SK-N-SH treated with all-trans-retinoic acid at 6 μM for 48 hours (cell line): ENCODE data around the gene PRAMEF17.
"Not testable (repeated sequence)": the region's sequence is repeated elsewhere in the genome, so short reads cannot be mapped to it uniquely, and the experiment has no call there.

Experiments used
- BACH2 ChIP-seq: fragments of 250-450 bp; sonication (Bioruptor Pico); IDR thresholded peaks from 2 replicates; pipeline ENCODE4 v1.9.0; 2021; ENCODE audit warnings: mild to moderate bottlenecking, borderline replicate concordance
- ZC3H10 ChIP-seq: fragments of 250-450 bp; sonication (Bioruptor Pico); IDR thresholded peaks from 2 replicates; pipeline ENCODE4 v1.5.1; 2021; ENCODE audit warnings: mild to moderate bottlenecking, moderate library complexity
- ZFP3 ChIP-seq: fragments of 250-450 bp; sonication (Bioruptor Pico); IDR thresholded peaks from 2 replicates; pipeline ENCODE4 v1.5.0; 2020; ENCODE audit warnings: mild to moderate bottlenecking, moderate library complexity
- ZFP30 ChIP-seq: fragments of 450-650 bp; formaldehyde crosslinking; IDR thresholded peaks from 2 replicates; pipeline ENCODE4 v1.5.0; 2022; ENCODE audit warnings: mild to moderate bottlenecking, moderate library complexity
- ZNF8 ChIP-seq: fragments of 450-650 bp; formaldehyde crosslinking; IDR thresholded peaks from 2 replicates; pipeline ENCODE4 v1.5.0; 2020; ENCODE audit warnings: mild to moderate bottlenecking, moderate library complexity
- TF ChIP-seq, protein P1 (sequence below): fragments of 250-450 bp; sonication (Bioruptor Pico); IDR thresholded peaks from 2 replicates; pipeline ENCODE4 v1.5.1; 2020; ENCODE audit warnings: low read depth, mild to moderate bottlenecking, moderate library complexity

DNA sequence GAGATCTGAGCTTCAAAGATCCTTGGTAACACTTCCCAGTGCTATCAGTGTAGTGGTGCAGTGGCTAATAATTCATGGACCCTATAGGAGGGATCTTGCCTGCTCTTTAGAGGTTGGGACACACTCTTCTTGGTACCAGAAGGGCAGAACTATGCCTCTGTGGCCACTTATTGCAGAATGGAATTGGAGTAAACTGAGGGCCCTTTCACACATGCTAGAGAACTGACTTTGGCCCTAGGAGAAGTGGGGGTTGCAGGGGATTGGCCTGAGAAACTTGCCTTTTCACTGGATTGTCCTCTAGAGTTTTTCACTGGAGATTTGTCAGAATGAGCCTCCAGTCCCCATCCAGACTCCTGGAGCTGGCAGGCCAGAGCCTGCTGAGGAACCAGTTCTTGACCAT, at the start of gene PRAMEF17:
- TF ChIP-seq ZFP3; ZFP30; ZNF8 (CRISPR knock-in tag); ZC3H10 (CRISPR knock-in tag); BACH2 (CRISPR knock-in tag): not testable (repeated sequence)
- TF ChIP-seq, protein P1, sequence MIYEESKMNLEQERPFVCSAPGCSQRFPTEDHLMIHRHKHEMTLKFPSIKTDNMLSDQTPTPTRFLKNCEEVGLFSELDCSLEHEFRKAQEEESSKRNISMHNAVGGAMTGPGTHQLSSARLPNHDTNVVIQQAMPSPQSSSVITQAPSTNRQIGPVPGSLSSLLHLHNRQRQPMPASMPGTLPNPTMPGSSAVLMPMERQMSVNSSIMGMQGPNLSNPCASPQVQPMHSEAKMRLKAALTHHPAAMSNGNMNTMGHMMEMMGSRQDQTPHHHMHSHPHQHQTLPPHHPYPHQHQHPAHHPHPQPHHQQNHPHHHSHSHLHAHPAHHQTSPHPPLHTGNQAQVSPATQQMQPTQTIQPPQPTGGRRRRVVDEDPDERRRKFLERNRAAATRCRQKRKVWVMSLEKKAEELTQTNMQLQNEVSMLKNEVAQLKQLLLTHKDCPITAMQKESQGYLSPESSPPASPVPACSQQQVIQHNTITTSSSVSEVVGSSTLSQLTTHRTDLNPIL (CRISPR knock-in tag) = not testable (repeated sequence)
